22Rv1 (cell line): ENCODE results near the gene ZNF681.

Experiments
- ZFX ChIP-seq: fragments of 450-650 bp; IDR thresholded peaks from 2 replicates; pipeline ENCODE4 v1.6.1; 2017; ENCODE audit warnings: antibody characterized with exemption, borderline replicate concordance
- TF ChIP-seq, protein P1 (sequence below): fragments of 450-650 bp; IDR thresholded peaks from 2 replicates; pipeline ENCODE4 v1.5.1; 2017; ENCODE audit warnings: mild to moderate bottlenecking

DNA sequence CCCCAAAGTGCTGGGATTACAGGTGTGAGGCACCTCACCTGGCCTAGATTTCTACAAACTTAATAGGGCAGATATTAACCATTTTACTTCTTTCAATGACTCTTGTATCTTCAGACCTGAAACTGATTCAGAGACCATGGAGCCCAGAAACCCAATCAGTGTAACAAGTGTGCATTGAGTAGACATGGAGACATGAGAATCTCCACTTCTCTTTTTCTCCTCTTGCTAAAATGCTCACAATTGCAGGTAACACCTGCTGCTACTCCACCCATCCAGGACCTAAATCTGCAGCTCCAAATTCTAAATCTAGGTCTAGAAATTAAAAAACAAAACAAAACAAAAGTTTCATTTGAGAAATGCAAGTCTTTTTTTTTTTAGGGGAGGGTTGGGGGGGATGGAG, 42.2 kb upstream of the ZNF681 start:
- TF ChIP-seq, protein P1, sequence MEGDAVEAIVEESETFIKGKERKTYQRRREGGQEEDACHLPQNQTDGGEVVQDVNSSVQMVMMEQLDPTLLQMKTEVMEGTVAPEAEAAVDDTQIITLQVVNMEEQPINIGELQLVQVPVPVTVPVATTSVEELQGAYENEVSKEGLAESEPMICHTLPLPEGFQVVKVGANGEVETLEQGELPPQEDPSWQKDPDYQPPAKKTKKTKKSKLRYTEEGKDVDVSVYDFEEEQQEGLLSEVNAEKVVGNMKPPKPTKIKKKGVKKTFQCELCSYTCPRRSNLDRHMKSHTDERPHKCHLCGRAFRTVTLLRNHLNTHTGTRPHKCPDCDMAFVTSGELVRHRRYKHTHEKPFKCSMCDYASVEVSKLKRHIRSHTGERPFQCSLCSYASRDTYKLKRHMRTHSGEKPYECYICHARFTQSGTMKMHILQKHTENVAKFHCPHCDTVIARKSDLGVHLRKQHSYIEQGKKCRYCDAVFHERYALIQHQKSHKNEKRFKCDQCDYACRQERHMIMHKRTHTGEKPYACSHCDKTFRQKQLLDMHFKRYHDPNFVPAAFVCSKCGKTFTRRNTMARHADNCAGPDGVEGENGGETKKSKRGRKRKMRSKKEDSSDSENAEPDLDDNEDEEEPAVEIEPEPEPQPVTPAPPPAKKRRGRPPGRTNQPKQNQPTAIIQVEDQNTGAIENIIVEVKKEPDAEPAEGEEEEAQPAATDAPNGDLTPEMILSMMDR = no peak
- no peak for TF ChIP-seq ZFX
